Transverse colon (tissue), 4 donors: ENCODE data around the gene LRRC46. TPM values are rescaled to one million over a fixed set of nuclear protein-coding genes. Genes with fewer than 3 reads are reported as not detected.

Source experiments
- DNase-seq: peaks from one replicate; pipeline ENCODE4 v3.0.0-alpha.2; 2019
- H3K27ac ChIP-seq, 4 donors: fragments of 200-600 bp; sonication (generic); 2 replicates each; pipeline ENCODE4 v1.5.1; 2016 to 2018; ENCODE audit warnings: inconsistent platforms in 4 of 4
- H3K27me3 ChIP-seq: fragments of 200-600 bp; sonication (generic); 2 replicates; pipeline ENCODE4 v1.5.1; 2017; ENCODE audit warnings: inconsistent platforms
- H3K36me3 ChIP-seq, 4 donors: fragments of 200-600 bp; sonication (generic); 2 replicates each; pipeline ENCODE4 v1.5.1; 2017 to 2019; ENCODE audit warnings: inconsistent platforms in 4 of 4
- H3K4me1 ChIP-seq, 4 donors: fragments of 200-600 bp; sonication (generic); 2 replicates each; pipeline ENCODE4 v1.5.1; 2017 to 2020; ENCODE audit warnings: inconsistent platforms in 4 of 4
- H3K4me3 ChIP-seq, 4 donors: fragments of 200-600 bp; sonication (generic); 1 replicate in 1 of 4; 2 replicates in 3 of 4; pipeline versions ENCODE4 v1.5.1 to v1.6.1; 2017 to 2019; ENCODE audit warnings: inconsistent platforms in 4 of 4
- H3K9me3 ChIP-seq, 2 donors: fragments of 200-600 bp; sonication (generic); 2 replicates each; pipeline ENCODE4 v1.5.1; 2017 to 2019; ENCODE audit warnings: inconsistent platforms in 2 of 2
- EP300 ChIP-seq: sonication (generic); formaldehyde crosslinking; IDR thresholded peaks from one replicate; pipeline ENCODE4 v1.6.1; 2017; ENCODE audit warnings: antibody characterized with exemption, low read depth
- POLR2A ChIP-seq: fragments of 450-650 bp; IDR thresholded peaks from one replicate; pipeline ENCODE4 v1.6.1; 2016; ENCODE audit warnings: antibody characterized with exemption, mild to moderate bottlenecking, moderate library complexity
- POLR2AphosphoS5 ChIP-seq, 3 donors: sonication (generic); formaldehyde crosslinking; IDR thresholded peaks; one replicate each; pipeline ENCODE4 v1.6.1; 2016; ENCODE audit warnings: antibody characterized with exemption in 3 of 3
- WGBS, 2 donors: methylation state at CpG; one replicate each; pipeline ENCODE4 v1.1.5; 2018; ENCODE audit warnings: low coverage in 1 of 2; 5-methylcytosine and 5-hydroxymethylcytosine counted together
- in situ Hi-C, 4 donors: fragments of 200-750 bp; cut with MboI; loops; one replicate each; pipeline versions ENCODE4 v1.15.0 to v1.15.1; 2017; ENCODE audit warnings: low sequenced_read_pairs in 3 of 4, low pct_ligation_motif_present in 1 of 4, low pct_unique_long_range_greater_than_20kb in 1 of 4
- intact Hi-C: fragments of 100-400 bp; cut with DNase I; formaldehyde crosslinking; loops from one replicate; pipeline ENCODE4 v1.15.1; 2023; ENCODE audit warnings: low total_unique reads
- total RNA-seq, 4 donors: library from RNA; depleted of rRNA; stranded (reverse); fragments of >200 nt; gene quantifications; one replicate each; pipeline ENCODE4 v1.1.0, GENCODE V29; 2016
- TF ChIP-seq, protein P1 (sequence below), 5 experiments: fragments of 200-600 bp in 3 of 5; fragments of 450-650 bp in 2 of 5; sonication (generic) in 3 of 5; IDR thresholded peaks; 1 replicate in 2 of 5; 2 replicates in 3 of 5; pipeline ENCODE4 v1.5.1; 2016 to 2017; ENCODE audit warnings: antibody characterized with exemption in 5 of 5, inconsistent platforms in 3 of 5, mild to moderate bottlenecking in 2 of 5, moderate library complexity in 1 of 5

The LRRC46 gene
- total RNA-seq, 4 donors from 2014 or later: 0.48 to 0.80 TPM; not detected in 2

- in situ Hi-C loops: loop anchor here in 1 of 4 donors (10.0 kb wide), 1 partner anchor 96 kb away; the partner anchor contains the start of gene TBKBP1
- Histone ChIP-seq H3K27ac (no peak overlapping the region), H3K36me3 (no peaks in the 10 kb centered on the region), H3K9me3 (no peaks in the 10 kb centered on the region), H3K4me1 (peaks cover 5 to 11% (median 8%) of the 10 kb centered on the region in 4 donors), H3K27me3 (peaks cover 93% of the 10 kb centered on the region), H3K4me3 (no peak overlapping the region)
- 13 to 25% methylated on average over 3 of the region's 3 CpGs for WGBS, 2 donors
- TF ChIP-seq POLR2A (no peak), EP300 (no peak), POLR2AphosphoS5 (IDR thresholded peaks at IDR 0.05) (no peak)
- TF ChIP-seq, protein P1, sequence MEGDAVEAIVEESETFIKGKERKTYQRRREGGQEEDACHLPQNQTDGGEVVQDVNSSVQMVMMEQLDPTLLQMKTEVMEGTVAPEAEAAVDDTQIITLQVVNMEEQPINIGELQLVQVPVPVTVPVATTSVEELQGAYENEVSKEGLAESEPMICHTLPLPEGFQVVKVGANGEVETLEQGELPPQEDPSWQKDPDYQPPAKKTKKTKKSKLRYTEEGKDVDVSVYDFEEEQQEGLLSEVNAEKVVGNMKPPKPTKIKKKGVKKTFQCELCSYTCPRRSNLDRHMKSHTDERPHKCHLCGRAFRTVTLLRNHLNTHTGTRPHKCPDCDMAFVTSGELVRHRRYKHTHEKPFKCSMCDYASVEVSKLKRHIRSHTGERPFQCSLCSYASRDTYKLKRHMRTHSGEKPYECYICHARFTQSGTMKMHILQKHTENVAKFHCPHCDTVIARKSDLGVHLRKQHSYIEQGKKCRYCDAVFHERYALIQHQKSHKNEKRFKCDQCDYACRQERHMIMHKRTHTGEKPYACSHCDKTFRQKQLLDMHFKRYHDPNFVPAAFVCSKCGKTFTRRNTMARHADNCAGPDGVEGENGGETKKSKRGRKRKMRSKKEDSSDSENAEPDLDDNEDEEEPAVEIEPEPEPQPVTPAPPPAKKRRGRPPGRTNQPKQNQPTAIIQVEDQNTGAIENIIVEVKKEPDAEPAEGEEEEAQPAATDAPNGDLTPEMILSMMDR (IDR thresholded peaks at IDR 0.05): no peak
- intact Hi-C loops: no loop called here
- DNase-seq: no peak
These were observed 40.4 kb upstream of the LRRC46 start for GRCh38 chr17:47791025-47791424.

DNA sequence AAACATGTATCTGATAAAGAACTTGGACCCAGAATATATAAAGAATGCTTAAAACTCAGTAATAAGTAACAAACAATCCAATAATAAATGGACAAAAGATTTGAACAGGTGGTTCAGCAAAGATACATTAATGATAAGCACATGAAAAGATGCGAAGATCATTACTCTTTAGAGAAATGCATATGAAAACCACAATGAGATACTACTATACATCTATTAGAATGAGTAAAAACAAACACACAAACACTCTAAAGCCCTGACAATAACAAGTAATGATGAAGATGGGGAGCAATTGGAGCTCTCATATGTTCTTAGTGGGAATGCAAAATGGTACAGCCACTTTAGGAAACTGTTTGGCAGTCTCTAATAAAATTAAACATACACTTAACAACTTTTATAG lies 39.0 kb upstream of the LRRC46 start:
- H3K27ac ChIP-seq: no peak overlapping the region
- in situ Hi-C loops: loop anchor here in 1 of 4 donors (10.0 kb wide), 1 partner anchor 98 kb away; the partner anchor contains the start of gene TBKBP1
- no peak overlapping the region for H3K4me3 ChIP-seq
- WGBS, 2 donors: 75 to 81% methylated on average over 1 of the region's 1 CpG
- intact Hi-C loops: no loop called here
- no peaks in the 10 kb centered on the region for H3K9me3 ChIP-seq
- TF ChIP-seq POLR2AphosphoS5 (IDR thresholded peaks at IDR 0.05): no peak
- no peak for DNase-seq
- H3K4me1 ChIP-seq: peaks cover 5 to 11% (median 8%) of the 10 kb centered on the region in 4 donors
- H3K36me3 ChIP-seq: no peaks in the 10 kb centered on the region
- peaks cover 82% of the 10 kb centered on the region for H3K27me3 ChIP-seq

DNA sequence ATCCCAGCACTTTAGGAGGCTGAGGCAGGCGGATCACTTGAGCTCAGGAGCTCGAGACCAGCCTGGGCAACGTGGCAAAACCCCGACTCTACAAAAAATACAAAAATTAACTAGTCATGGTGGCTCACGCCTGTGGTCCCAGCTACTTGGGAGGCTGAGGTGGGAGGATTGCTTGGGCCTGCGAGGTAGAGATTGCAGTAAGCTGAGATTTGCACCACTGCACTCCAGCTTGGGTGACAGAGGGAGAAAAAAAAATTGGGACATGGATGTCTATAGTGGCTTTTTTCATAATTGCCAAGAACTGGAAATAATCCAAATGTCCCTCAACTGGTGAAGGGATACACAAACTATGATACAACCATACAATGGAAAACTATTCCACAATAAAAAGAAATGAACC lies 38.5 kb upstream of the LRRC46 start:
- H3K4me1 ChIP-seq: peaks cover 5 to 11% (median 8%) of the 10 kb centered on the region in 4 donors
- no peak overlapping the region for H3K4me3 ChIP-seq
- peaks cover 77% of the 10 kb centered on the region for H3K27me3 ChIP-seq
- no peak for DNase-seq
- TF ChIP-seq POLR2A: no peak
- no peak for TF ChIP-seq POLR2AphosphoS5 (IDR thresholded peaks at IDR 0.05)
- TF ChIP-seq EP300: no peak
- TF ChIP-seq, protein P1 (IDR thresholded peaks at IDR 0.05): no peak
- H3K27ac ChIP-seq: no peak overlapping the region
- in situ Hi-C loops (loop anchor here in 1 of 4 donors (10.0 kb wide), 1 partner anchor 98 kb away; the partner anchor contains the start of gene TBKBP1), intact Hi-C loops (no loop called here)
- no peaks in the 10 kb centered on the region for H3K36me3 ChIP-seq
- H3K9me3 ChIP-seq: no peaks in the 10 kb centered on the region
- WGBS, 2 donors: 64% methylated on average over 6 of the region's 6 CpGs; no CpG with 5 or more reads in 1 of the 2 donors

DNA sequence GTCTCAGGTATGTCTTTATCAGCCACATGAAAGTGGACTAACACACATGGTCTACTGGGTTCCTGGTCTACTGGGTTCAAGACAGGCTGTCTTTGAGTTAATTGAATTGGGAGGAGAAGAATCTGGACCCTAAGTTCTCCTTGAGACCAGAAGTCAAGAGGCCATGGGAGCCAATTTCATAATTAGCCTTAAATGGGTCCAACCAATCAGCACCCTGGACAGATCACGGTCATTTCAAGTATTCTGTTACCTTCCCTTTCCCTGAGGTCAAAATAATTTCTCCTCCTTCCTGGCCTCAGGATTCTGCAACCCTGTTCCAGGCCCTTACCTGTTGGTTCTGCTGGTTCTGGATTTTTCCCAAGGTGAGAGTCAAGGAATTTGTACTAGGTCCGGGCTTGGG lies 33.7 kb upstream of the LRRC46 start:
- Histone ChIP-seq H3K27ac (no peak overlapping the region), H3K4me1 (no peaks in the 10 kb centered on the region), H3K9me3 (no peaks in the 10 kb centered on the region), H3K36me3 (no peaks in the 10 kb centered on the region), H3K4me3 (no peak overlapping the region), H3K27me3 (peaks cover 30% of the 10 kb centered on the region)
- DNase-seq: no peak
- WGBS, 2 donors: 54 to 61% methylated on average over 2 of the region's 2 CpGs
- TF ChIP-seq, protein P1 (IDR thresholded peaks at IDR 0.05): no peak
- no peak for TF ChIP-seq POLR2A
- intact Hi-C loops: no loop called here
- in situ Hi-C loops: loop anchor here in 1 of 4 donors (10.0 kb wide), 1 partner anchor 103 kb away; the partner anchor contains the start of gene TBKBP1

- in situ Hi-C loops: no loop called here
- no peak for DNase-seq
These were observed 30.8 kb upstream of the LRRC46 start for GRCh38 chr17:47800686-47801085.

More at GRCh38 chr17:47800686-47801085, 30.8 kb upstream of the LRRC46 start:
- H3K27me3 ChIP-seq: peaks cover 1% of the 10 kb centered on the region
- H3K4me3 ChIP-seq: no peak overlapping the region
- H3K4me1 ChIP-seq: no peaks in the 10 kb centered on the region
- WGBS, 2 donors: 77 to 80% methylated on average over 7 to 11 of the region's 12 CpGs
- H3K9me3 ChIP-seq: no peaks in the 10 kb centered on the region
- TF ChIP-seq EP300: no peak
- TF ChIP-seq POLR2A: no peak
- TF ChIP-seq, protein P1 (IDR thresholded peaks at IDR 0.05): no peak
- TF ChIP-seq POLR2AphosphoS5 (IDR thresholded peaks at IDR 0.05): no peak
- H3K27ac ChIP-seq: no peak overlapping the region
- intact Hi-C loops: no loop called here
- H3K36me3 ChIP-seq: no peaks in the 10 kb centered on the region
